CD14-positive monocyte (primary cell): ENCODE data around the gene FOXE1. TPM values are rescaled to one million over a fixed set of nuclear protein-coding genes. Genes with fewer than 3 reads are reported as not detected.
A peak's percentile ranks its signal among the peaks of the same experiment; 100 is the strongest.

Source experiments
- DNase-seq, 3 donors: peaks; one replicate each; pipeline ENCODE4 v3.0.0-alpha.2; 2011 to 2022
- H2AFZ ChIP-seq: 2 replicates; pipeline ENCODE4 v1.6.0; 2012; ENCODE audit warnings: mild to moderate bottlenecking, low read depth, low read length, inconsistent platforms; ENCODE audit not compliant: insufficient read depth, poor library complexity, severe bottlenecking
- H3K27ac ChIP-seq, 2 donors: 1 replicate in 1 of 2; 2 replicates in 1 of 2; pipeline ENCODE4 v1.5.1; 2012 to 2013; ENCODE audit warnings: low read length in 2 of 2, control low read depth in 1 of 2, inconsistent platforms in 1 of 2, low read depth in 1 of 2, mild to moderate bottlenecking in 1 of 2
- H3K27me3 ChIP-seq, 2 donors: one replicate each; pipeline versions ENCODE4 v1.6.0 to v1.6.1; 2011 to 2013; ENCODE audit warnings: low read length in 2 of 2; ENCODE audit not compliant: control insufficient read depth in 2 of 2, insufficient read depth in 2 of 2
- H3K36me3 ChIP-seq, 2 donors: replicated peaks in 1 of 2; 1 replicate in 1 of 2; 2 replicates in 1 of 2; pipeline versions ENCODE4 v1.5.1 to v1.6.1; 2012 to 2013; ENCODE audit warnings: low read length in 2 of 2, control low read depth in 1 of 2, inconsistent platforms in 1 of 2, mild to moderate bottlenecking in 1 of 2; ENCODE audit not compliant: insufficient read depth in 2 of 2, control insufficient read depth in 1 of 2
- H3K4me1 ChIP-seq, 2 donors: 1 replicate in 1 of 2; 2 replicates in 1 of 2; pipeline versions ENCODE4 v1.5.1 to v1.6.1; 2012 to 2013; ENCODE audit warnings: low read length in 2 of 2, control low read depth in 1 of 2, inconsistent platforms in 1 of 2, mild to moderate bottlenecking in 1 of 2, moderate library complexity in 1 of 2; ENCODE audit not compliant: insufficient read depth in 2 of 2, control insufficient read depth in 1 of 2
- H3K4me2 ChIP-seq: replicated peaks from 2 replicates; pipeline ENCODE3; 2012; ENCODE audit warnings: low read length, moderate library complexity, mild to moderate bottlenecking; ENCODE audit not compliant: poor library complexity, severe bottlenecking; ENCODE audit errors: extremely low read depth
- H3K4me3 ChIP-seq, 3 experiments: fragments of 200-600 bp in 1 of 3; sonication (generic) in 1 of 3; replicated peaks in 1 of 3; 1 replicate in 2 of 3; 2 replicates in 1 of 3; pipeline ENCODE4 v1.5.1; 2011 to 2013; ENCODE audit warnings: low read length in 3 of 3, mild to moderate bottlenecking in 3 of 3, control low read depth in 2 of 3, low read depth in 2 of 3, inconsistent platforms in 1 of 3, moderate library complexity in 1 of 3
- H3K79me2 ChIP-seq: 2 replicates; pipeline ENCODE4 v1.6.0; 2012; ENCODE audit warnings: mild to moderate bottlenecking, control low read depth, inconsistent platforms, low read length, moderate library complexity; ENCODE audit not compliant: insufficient read depth
- H3K9ac ChIP-seq: 2 replicates; pipeline ENCODE4 v1.6.0; 2017; ENCODE audit warnings: low read length, mild to moderate bottlenecking; ENCODE audit not compliant: insufficient read depth, poor library complexity, severe bottlenecking
- H3K9me3 ChIP-seq, 2 donors: replicated peaks in 1 of 2; 1 replicate in 1 of 2; 2 replicates in 1 of 2; pipeline versions ENCODE4 v1.5.1 to v1.6.1; 2012 to 2013; ENCODE audit warnings: low read length in 2 of 2, control low read depth in 1 of 2; ENCODE audit not compliant: control insufficient read depth in 1 of 2, insufficient read depth in 1 of 2
- H4K20me1 ChIP-seq: 2 replicates; pipeline ENCODE4 v1.6.0; 2012; ENCODE audit warnings: mild to moderate bottlenecking, low read length, control low read depth, moderate library complexity; ENCODE audit not compliant: insufficient read depth
- H3K27ac Mint-ChIP-seq, 7 donors: one replicate each; pipeline ENCODE4 v1.8.0; 2020; ENCODE audit warnings: mild to moderate bottlenecking in 7 of 7, mixed read lengths in 7 of 7, moderate library complexity in 6 of 7, inconsistent platforms in 2 of 7
- H3K27me3 Mint-ChIP-seq, 3 donors: one replicate each; pipeline ENCODE4 v1.8.0; 2021 to 2022; ENCODE audit warnings: low read depth in 3 of 3, mild to moderate bottlenecking in 3 of 3, mixed read lengths in 3 of 3, moderate library complexity in 3 of 3, inconsistent platforms in 1 of 3
- H3K36me3 Mint-ChIP-seq, 2 donors: one replicate each; pipeline ENCODE4 v1.8.0; 2020; ENCODE audit warnings: mixed read lengths in 2 of 2, inconsistent platforms in 1 of 2, mild to moderate bottlenecking in 1 of 2
- H3K4me1 Mint-ChIP-seq: one replicate; pipeline ENCODE4 v1.8.0; 2020; ENCODE audit warnings: mild to moderate bottlenecking, mixed read lengths
- H3K4me3 Mint-ChIP-seq, 2 donors: one replicate each; pipeline ENCODE4 v1.8.0; 2020; ENCODE audit warnings: mild to moderate bottlenecking in 2 of 2, mixed read lengths in 2 of 2, moderate library complexity in 1 of 2
- H3K9me3 Mint-ChIP-seq, 7 donors: one replicate each; pipeline ENCODE4 v1.8.0; 2020 to 2022; ENCODE audit warnings: mixed read lengths in 7 of 7, mild to moderate bottlenecking in 6 of 7, moderate library complexity in 6 of 7, inconsistent platforms in 2 of 7
- WGBS: methylation state at CpG from one replicate; pipeline ENCODE4 v1.1.5; 2013; ENCODE audit warnings: missing lambda C conversion rate; ENCODE audit not compliant: insufficient coverage; 5-methylcytosine and 5-hydroxymethylcytosine counted together
- intact Hi-C, 2 donors: fragments of 100-400 bp; cut with micrococcal nuclease; formaldehyde crosslinking; loops; one replicate each; pipeline versions ENCODE4 v1.15.0 to v1.15.1; 2023
- polyA plus RNA-seq, 3 donors: library from polyadenylated mRNA; depleted of rRNA in 1 of 3; unstranded in 2 of 3; stranded (reverse) in 1 of 3; fragments of 300-500 nt in 2 of 3; fragments of >200 nt in 1 of 3; fragmentation: Illumina TruSeq in 2 of 3; gene quantifications; 1 replicate in 2 of 3; 2 replicates in 1 of 3; pipeline ENCODE4 v1.2.3, GENCODE V29; 2012 to 2021
- TF ChIP-seq, protein P1 (sequence below): fragments of 200-600 bp; IDR thresholded peaks from one replicate; pipeline ENCODE4 v1.8.0; 2022; ENCODE audit warnings: antibody characterized with exemption, mild to moderate bottlenecking

Gene FOXE1
- polyA plus RNA-seq, 3 donors: 0.01 TPM; not detected in 2

DNA sequence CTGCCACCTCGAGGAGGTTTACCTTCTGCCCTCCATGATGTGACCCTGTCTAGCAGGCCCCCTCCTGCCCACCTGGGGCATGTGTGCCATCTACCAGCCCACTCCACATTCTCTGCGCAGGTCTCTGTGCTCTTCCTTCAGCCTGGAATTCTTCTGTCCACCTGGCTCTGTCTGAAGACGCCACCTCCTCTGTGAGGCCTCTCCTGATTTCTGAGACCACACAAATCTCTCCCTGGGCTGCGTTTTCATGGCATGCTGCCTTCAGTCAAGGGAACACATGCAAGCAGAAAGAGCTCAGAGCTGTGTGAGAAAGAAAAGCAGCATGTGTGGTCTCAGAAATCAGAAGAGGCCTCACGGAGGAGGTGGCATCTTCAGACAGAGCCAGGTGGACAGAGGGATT is 22.1 kb downstream of the FOXE1 start:
- TF ChIP-seq, protein P1, sequence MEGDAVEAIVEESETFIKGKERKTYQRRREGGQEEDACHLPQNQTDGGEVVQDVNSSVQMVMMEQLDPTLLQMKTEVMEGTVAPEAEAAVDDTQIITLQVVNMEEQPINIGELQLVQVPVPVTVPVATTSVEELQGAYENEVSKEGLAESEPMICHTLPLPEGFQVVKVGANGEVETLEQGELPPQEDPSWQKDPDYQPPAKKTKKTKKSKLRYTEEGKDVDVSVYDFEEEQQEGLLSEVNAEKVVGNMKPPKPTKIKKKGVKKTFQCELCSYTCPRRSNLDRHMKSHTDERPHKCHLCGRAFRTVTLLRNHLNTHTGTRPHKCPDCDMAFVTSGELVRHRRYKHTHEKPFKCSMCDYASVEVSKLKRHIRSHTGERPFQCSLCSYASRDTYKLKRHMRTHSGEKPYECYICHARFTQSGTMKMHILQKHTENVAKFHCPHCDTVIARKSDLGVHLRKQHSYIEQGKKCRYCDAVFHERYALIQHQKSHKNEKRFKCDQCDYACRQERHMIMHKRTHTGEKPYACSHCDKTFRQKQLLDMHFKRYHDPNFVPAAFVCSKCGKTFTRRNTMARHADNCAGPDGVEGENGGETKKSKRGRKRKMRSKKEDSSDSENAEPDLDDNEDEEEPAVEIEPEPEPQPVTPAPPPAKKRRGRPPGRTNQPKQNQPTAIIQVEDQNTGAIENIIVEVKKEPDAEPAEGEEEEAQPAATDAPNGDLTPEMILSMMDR: no peak
- 100% methylated on average over 5 of the region's 5 CpGs for WGBS
- H3K36me3 ChIP-seq: no peaks in the 10 kb centered on the region
- H4K20me1 ChIP-seq: no peaks in the 10 kb centered on the region
- H3K4me2 ChIP-seq: no peak overlapping the region
- peaks cover 12 to 34% (median 14%) of the 10 kb centered on the region in 3 donors for H3K27me3 Mint-ChIP-seq
- DNase-seq: peak in 1 of 3 donors; percentile 2
- H3K9ac ChIP-seq: no peak overlapping the region
- H3K4me3 ChIP-seq: no peak overlapping the region
- H2AFZ ChIP-seq: no peak overlapping the region
- H3K4me3 Mint-ChIP-seq: peak overlapping the region in 1 of 2 donors; percentile 18
- no peaks in the 10 kb centered on the region for H3K9me3 ChIP-seq
- H3K27me3 ChIP-seq: peaks cover 1 to 16% of the 10 kb centered on the region in 2 donors
- H3K4me1 Mint-ChIP-seq: peaks cover 17% of the 10 kb centered on the region
- intact Hi-C loops: no loop called here
- H3K9me3 Mint-ChIP-seq: peaks cover 0 to 5% (median 0%) of the 10 kb centered on the region in 7 donors
- H3K27ac ChIP-seq: no peak overlapping the region
- no peaks in the 10 kb centered on the region for H3K36me3 Mint-ChIP-seq
- peak overlapping the region in 1 of 7 donors; percentile 1 for H3K27ac Mint-ChIP-seq
- H3K79me2 ChIP-seq: no peaks in the 10 kb centered on the region
- H3K4me1 ChIP-seq: peaks cover 16 to 17% of the 10 kb centered on the region in 2 donors

DNA sequence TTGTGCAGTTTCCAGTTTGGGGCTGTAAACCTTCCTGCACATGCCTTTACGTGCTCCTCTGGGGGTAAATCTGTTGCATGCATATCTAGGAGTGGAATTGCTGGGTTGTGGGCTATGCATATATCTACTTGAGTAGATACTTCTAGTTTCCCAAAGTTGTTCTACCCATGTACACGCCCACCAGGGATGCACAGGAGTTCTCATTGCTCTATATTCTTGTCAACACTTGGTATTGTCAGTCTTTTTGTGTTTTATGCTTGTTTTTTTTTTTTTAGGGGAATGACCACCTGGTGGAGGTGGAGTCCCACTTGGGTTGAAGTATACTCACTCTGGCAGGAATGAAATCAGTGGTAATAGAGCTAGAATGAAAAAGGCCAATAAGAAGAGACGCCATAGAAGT is 23.0 kb downstream of the FOXE1 start:
- no peaks in the 10 kb centered on the region for H3K36me3 Mint-ChIP-seq
- no peaks in the 10 kb centered on the region for H3K9me3 ChIP-seq
- H3K9me3 Mint-ChIP-seq: peaks cover 0 to 5% (median 0%) of the 10 kb centered on the region in 7 donors
- H3K4me1 Mint-ChIP-seq: peaks cover 17% of the 10 kb centered on the region
- no peak for DNase-seq
- peaks cover 16 to 17% of the 10 kb centered on the region in 2 donors for H3K4me1 ChIP-seq
- TF ChIP-seq, protein P1: no peak
- no peaks in the 10 kb centered on the region for H4K20me1 ChIP-seq
- no peak overlapping the region for H3K27ac ChIP-seq
- H3K27ac Mint-ChIP-seq: peak overlapping the region in 3 of 7 donors; percentile 13 to 69 (median 44)
- no peak overlapping the region for H3K4me3 ChIP-seq
- peaks cover 14 to 34% (median 15%) of the 10 kb centered on the region in 3 donors for H3K27me3 Mint-ChIP-seq
- no peak overlapping the region for H3K4me2 ChIP-seq
- H3K4me3 Mint-ChIP-seq: peak overlapping the region in 1 of 2 donors; percentile 27
- H3K36me3 ChIP-seq: no peaks in the 10 kb centered on the region
- no peak overlapping the region for H2AFZ ChIP-seq
- no CpG with 5 or more reads among the region's 3 CpGs for WGBS
- intact Hi-C loops: no loop called here
- no peaks in the 10 kb centered on the region for H3K79me2 ChIP-seq
- no peak overlapping the region for H3K9ac ChIP-seq
- H3K27me3 ChIP-seq: peaks cover 0 to 15% of the 10 kb centered on the region in 2 donors
